ENCODE data around the gene ADGRL3.

ADGRL3 gene

GRCh38 chr4:61996943-61997342 lies 796.8 kb downstream of the ADGRL3 start:
- DNase-seq (ENCODE audit: low read depth): no peak

- no peak for DNase-seq (ENCODE audit: low read depth)
Measured at GRCh38 chr4:61997831-61998230, 797.7 kb downstream of the ADGRL3 start.

DNA sequence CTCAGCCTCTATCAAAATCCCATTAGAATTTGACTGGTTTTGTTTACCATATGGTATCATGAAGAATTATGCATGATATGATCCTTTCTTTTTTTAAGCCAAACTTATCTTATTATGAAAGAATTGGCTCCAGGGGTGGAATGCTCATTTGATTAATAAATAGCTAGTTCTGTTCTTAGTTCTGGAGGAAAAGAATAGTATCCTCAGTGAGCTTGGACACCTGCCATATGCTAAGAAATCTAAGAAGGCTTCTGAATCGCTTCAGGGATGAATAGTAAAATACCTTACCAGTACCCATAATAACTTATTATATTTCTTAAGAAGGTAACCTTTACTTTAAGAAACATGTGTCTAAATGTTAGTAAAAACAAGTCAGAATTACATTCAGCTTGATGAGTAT lies 803.6 kb downstream of the ADGRL3 start:
- no peak for DNase-seq (ENCODE audit: low read depth)

DNA sequence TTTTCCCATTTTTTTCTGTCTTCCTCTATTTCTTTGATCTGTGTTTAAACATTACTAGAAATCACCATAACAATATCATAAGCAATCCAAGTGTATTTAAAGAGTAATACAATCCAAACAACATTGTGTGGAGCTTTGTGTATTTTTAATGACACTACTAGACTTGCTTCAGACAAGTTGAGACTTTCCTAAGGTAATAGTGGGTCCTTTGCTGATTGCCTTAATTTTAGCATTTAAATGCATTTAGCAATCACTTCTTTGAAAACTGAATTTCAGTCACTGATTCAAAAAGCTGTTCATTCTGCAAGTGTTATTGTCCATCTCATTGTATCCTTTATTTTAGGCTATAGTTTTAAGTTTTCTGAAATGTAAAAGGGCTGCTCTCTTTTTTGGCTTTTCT lies 804.8 kb downstream of the ADGRL3 start:
- no peak for DNase-seq (ENCODE audit: low read depth)

DNA sequence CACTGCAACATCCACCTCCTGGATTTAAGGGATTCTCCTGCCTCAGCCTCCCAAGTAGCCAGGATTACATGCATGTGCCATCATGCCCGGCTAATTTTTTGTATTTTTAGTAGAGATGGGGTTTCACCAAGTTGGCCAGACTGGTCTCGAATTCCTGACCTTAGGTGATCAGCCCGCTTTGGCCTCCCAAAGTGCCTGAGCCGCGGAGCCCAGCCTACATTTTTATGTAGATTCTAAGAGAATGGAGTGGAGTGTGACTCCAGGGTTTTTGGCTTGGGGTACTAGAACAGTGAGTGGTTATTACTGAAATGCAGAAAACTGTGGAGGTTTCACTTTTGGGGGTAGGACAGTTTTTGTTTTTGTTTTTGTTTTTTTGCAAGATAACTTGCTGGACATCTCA lies 806.0 kb downstream of the ADGRL3 start:
- DNase-seq (ENCODE audit: low read depth): no peak

GRCh38 chr4:62015043-62015739 lies 815.1 kb downstream of the ADGRL3 start:
- no peak for DNase-seq (ENCODE audit: low read depth)

DNA sequence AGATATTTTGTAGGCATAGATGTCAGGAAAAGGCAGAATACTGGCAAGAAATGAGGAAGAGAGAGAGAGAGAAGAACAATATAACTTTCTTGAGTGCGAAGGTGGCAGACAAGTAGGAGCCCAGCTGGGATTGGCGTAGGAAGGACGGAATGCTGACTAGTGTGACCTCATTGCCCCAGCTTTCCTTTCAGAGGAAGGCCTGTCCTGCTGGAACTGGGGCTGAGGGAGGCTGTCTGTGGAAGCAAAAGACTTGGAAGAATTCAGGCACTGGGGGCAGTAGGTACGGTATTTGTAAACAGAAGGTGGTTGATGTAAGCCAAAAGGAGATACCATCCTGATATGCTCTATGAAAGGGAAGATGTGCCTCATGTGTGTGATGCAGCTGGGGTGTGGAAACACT lies 818.4 kb downstream of the ADGRL3 start:
- DNase-seq (ENCODE audit: low read depth): no peak

GRCh38 chr4:62023633-62024032 lies 823.5 kb downstream of the ADGRL3 start:
- no peak for DNase-seq (ENCODE audit: low read depth)

GRCh38 chr4:62028745-62029144 lies 828.6 kb downstream of the ADGRL3 start:
- no peak for DNase-seq (ENCODE audit: low read depth)

- no peak for DNase-seq (ENCODE audit: low read depth)
Measured at GRCh38 chr4:62030958-62031357, 830.8 kb downstream of the ADGRL3 start.

GRCh38 chr4:62037571-62037970 lies 837.4 kb downstream of the ADGRL3 start:
- no peak for DNase-seq (ENCODE audit: low read depth)

- no peak for DNase-seq (ENCODE audit: low read depth)
Measured at GRCh38 chr4:62051332-62051731, 851.2 kb downstream of the ADGRL3 start.

DNA sequence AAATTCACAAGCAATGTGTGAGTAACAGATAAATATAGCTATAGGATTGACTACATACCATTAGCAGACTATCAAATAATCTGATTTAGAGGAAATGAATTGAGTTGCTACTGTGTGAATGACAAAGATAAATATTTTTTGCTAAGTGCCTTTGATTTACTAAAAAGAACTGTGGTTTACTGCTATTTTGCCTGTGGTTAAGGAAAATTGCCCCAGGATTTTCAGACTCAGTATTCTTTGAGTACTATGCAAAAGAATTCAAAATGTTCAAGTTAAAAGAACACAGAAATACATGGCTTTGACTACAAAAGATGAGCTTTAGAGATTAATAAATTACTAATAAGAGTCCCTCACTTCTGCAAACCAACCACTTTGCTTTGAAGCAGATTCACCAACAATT lies 853.8 kb downstream of the ADGRL3 start:
- DNase-seq (ENCODE audit: low read depth): no peak

DNA sequence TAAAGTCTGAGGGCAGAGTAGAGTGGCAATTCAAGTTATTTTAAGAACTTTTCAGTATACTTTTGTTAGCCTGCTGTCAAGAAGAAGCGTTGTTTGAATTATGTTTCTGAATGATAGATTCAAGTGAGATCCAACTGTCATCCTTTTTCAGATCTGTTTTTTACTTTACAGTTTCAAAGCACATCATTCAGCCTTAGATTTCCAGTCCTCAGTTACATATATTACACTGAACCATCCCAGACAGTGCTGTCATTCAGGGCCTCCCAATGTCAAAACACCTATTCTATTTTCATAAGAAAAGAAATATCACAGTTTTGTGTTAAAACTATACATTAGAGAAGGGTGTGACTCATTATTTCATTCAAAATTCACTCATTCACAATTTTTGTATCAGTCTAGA lies 856.9 kb downstream of the ADGRL3 start:
- no peak for DNase-seq (ENCODE audit: low read depth)

- no peak for DNase-seq (ENCODE audit: low read depth)
Measured at GRCh38 chr4:62058571-62058970, 858.4 kb downstream of the ADGRL3 start.

DNA sequence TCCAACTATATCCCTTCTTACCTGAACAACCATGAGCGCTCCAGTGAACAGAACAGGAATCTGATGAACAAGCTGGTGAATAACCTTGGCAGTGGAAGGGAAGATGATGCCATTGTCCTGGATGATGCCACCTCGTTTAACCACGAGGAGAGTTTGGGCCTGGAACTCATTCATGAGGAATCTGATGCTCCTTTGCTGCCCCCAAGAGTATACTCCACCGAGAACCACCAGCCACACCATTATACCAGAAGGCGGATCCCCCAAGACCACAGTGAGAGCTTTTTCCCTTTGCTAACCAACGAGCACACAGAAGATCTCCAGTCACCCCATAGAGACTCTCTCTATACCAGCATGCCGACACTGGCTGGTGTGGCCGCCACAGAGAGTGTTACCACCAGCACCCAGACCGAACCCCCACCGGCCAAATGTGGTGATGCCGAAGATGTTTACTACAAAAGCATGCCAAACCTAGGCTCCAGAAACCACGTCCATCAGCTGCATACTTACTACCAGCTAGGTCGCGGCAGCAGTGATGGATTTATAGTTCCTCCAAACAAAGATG lies 870.2 kb downstream of the ADGRL3 start:
- no peak for DNase-seq (ENCODE audit: low read depth)

DNA sequence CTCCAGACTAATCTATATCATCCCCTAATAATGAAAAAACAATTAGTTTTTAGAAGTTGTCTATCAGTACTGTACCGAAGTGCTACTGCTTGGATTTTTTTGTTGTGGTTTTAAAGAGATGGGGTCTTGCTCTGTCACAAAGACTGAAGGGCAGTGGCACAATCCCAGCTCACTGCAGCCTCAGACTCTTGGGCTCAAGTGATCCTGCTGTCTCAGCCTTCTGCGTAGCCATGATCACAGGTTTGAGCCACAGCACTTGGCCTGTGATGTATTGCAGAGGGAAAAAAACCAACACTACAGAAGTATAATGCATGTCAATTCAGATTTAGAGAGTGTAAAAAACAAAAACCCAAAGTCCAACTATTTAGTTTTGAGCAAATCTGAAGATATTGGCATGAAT lies 875.0 kb downstream of the ADGRL3 start:
- no peak for DNase-seq (ENCODE audit: low read depth)

DNA sequence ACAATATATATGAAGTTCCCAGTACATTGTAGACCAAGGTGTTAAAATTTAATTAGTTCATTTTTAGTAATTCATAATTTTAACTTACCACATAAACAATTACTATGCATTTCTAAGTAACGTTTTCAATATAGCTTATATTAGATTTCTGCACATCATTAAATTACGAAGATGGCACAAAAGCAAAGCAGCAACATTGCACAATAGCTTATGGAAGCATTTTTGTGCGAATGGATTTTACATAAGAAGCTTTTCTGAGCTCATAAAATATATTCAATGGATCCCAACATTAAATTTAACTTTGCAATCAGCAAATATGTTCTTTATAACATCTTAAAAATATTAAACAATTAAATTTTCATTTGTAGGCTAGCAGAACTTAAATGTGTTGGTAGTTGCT lies 875.4 kb downstream of the ADGRL3 start:
- no peak for DNase-seq (ENCODE audit: low read depth)

GRCh38 chr4:62077406-62077805 lies 877.3 kb downstream of the ADGRL3 start:
- no peak for DNase-seq (ENCODE audit: low read depth)

- DNase-seq (ENCODE audit: low read depth): no peak
Measured at GRCh38 chr4:62080431-62080830, 880.3 kb downstream of the ADGRL3 start.

DNA sequence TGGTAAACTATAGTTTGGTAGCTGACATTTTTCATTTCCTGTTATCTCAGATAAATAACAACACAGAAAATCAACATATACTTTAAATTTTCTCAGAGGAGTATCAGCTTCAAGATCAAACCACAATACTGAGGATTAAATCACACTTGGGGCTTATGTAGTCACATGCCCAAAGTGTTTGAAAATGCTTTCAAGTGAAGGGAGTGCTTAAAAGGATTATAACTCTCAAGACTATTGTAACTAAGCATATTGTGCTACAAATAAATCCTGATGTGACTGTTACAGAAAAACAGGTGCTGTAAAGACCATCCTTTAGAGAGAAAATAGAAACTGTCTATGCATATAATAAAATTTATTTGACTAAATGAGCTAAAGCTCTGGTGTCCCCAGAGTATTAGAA lies 887.6 kb downstream of the ADGRL3 start:
- no peak for DNase-seq (ENCODE audit: low read depth)

DNA sequence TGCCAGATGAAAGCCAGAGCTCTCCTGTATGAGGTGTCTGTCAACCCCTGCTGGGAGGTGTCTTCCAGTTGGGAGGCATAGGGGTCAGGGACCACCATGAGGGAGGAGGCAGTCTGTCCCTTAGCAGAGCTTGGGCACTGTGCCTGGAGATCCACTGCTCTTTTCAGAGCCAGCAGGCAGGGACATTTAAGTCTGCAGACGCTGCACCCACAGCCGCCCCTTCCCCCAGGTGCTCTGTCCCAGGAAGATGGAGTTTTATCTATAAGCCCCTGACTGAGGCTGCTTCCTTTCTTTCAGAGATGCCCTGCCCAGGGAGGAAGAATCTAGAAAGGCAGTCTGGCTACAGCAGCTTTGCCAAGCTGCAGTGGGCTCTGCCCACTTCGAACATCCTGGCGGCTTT lies 893.6 kb downstream of the ADGRL3 start:
- DNase-seq (ENCODE audit: low read depth): no peak

GRCh38 chr4:62096881-62097280 lies 896.8 kb downstream of the ADGRL3 start:
- no peak for DNase-seq (ENCODE audit: low read depth)

- DNase-seq (ENCODE audit: low read depth): no peak
Measured at GRCh38 chr4:62115216-62115615, 915.1 kb downstream of the ADGRL3 start.

Measured in activated T-helper 1 cell treated with Interleukin-2 at 50 U/mL for 16 hours (primary cell).